ENCODE measurements around the gene S100B.

GRCh38 chr21:46639489-46640386 lies 34.9 kb upstream of the S100B start:
- TF ChIP-seq GABPA (IDR thresholded peaks at IDR 0.05; ENCODE audit: low read depth, low read length) (no peak), GABPA (CRISPR knock-in tag; IDR thresholded peaks at IDR 0.05; ENCODE audit: low read depth) (no peak), POLR2AphosphoS5 (IDR thresholded peaks at IDR 0.05; ENCODE audit: low read depth, low read length) (no peak), ZNF501 (CRISPR knock-in tag; IDR thresholded peaks at IDR 0.05) (no peak), ATF2 (CRISPR knock-in tag; IDR thresholded peaks at IDR 0.05) (no peak), TBL1XR1 (IDR thresholded peaks at IDR 0.05; ENCODE audit: borderline replicate concordance, low read length, partially characterized antibody) (no peak), SAFB2 (CRISPR knock-in tag; IDR thresholded peaks at IDR 0.05; ENCODE audit: borderline replicate concordance, low read depth) (no peak), ZSCAN29 (CRISPR knock-in tag; conservative IDR thresholded peaks at IDR 0.05) (no peak), ETS1 (CRISPR knock-in tag; IDR thresholded peaks at IDR 0.05) (no peak), CTCF (CRISPR knock-in tag; IDR thresholded peaks at IDR 0.05) (peak; percentile 30; the same call in 1 of the 2 replicates), NR2F1 (CRISPR knock-in tag; IDR thresholded peaks at IDR 0.05) (no peak), TCF12 (IDR thresholded peaks at IDR 0.05) (no peak), TCF12 (CRISPR knock-in tag; IDR thresholded peaks at IDR 0.05) (no peak), TAF1 (CRISPR knock-in tag; IDR thresholded peaks at IDR 0.05) (no peak), RFX5 (IDR thresholded peaks at IDR 0.05; ENCODE audit: low read depth, low read length) (no peak), ZKSCAN1 (IDR thresholded peaks at IDR 0.05; ENCODE audit: low read length) (no peak)

Data from HepG2 (cell line).